HepG2 (cell line): ENCODE data around the gene CD4.

Experiments used
- NFE2L2 ChIP-seq: fragments of 150-350 bp; IDR thresholded peaks from 2 replicates; pipeline ENCODE4 v1.6.1; 2014; ENCODE audit warnings: low read length
- POLR2AphosphoS5 ChIP-seq: IDR thresholded peaks from 2 replicates; pipeline ENCODE4 v1.6.1; 2012; ENCODE audit warnings: low read depth, low read length

- TF ChIP-seq POLR2AphosphoS5 (no peak), NFE2L2 (no peak)
These were observed 37.6 kb upstream of the CD4 start for GRCh38 chr12:6751767-6752166.
